Measurements from ENCODE around the gene ADCY3. TPM values are rescaled to one million over a fixed set of nuclear protein-coding genes. Genes with fewer than 3 reads are reported as not detected.

The ADCY3 gene
- total and polyA plus RNA-seq, 3 donors from 2014 or later, result 22.3 to 41.6 (median 27.9) TPM

- 70 to 77% methylated on average over 10 of the region's 10 CpGs for WGBS, 2 donors
- Histone ChIP-seq H3K9me3 (no peaks in the 10 kb centered on the region), H3K27me3 (no peaks in the 10 kb centered on the region), H3K4me1 (peaks cover 12% of the 10 kb centered on the region), H3K27ac (peak overlapping the region in 1 of 2 donors; percentile 92), H3K4me3 (no peak overlapping the region), H3K36me3 (ENCODE audit: low read depth, missing control alignments) (no peaks in the 10 kb centered on the region)
- intact Hi-C loops (cut with DNase I; ENCODE audit: low total_unique reads), result no loop called here
- TF ChIP-seq POLR2A (IDR thresholded peaks at IDR 0.05) (no peak), CTCF (IDR thresholded peaks at IDR 0.05) (no peak)
- DNase-seq, result no peak
Observed at GRCh38 chr2:24925815-24926214, 5.8 kb upstream of the ADCY3 start.

- WGBS, 2 donors, result 71 to 77% methylated on average over 6 of the region's 6 CpGs
- intact Hi-C loops (cut with DNase I; ENCODE audit: low total_unique reads), result no loop called here
- DNase-seq, result no peak
- TF ChIP-seq POLR2A (IDR thresholded peaks at IDR 0.05), result no peak
- TF ChIP-seq CTCF (IDR thresholded peaks at IDR 0.05), result no peak
- Histone ChIP-seq H3K4me3 (no peak overlapping the region), H3K4me1 (peaks cover 12% of the 10 kb centered on the region), H3K36me3 (ENCODE audit: low read depth, missing control alignments) (no peaks in the 10 kb centered on the region), H3K27me3 (no peaks in the 10 kb centered on the region), H3K27ac (no peak overlapping the region), H3K9me3 (no peaks in the 10 kb centered on the region)
Observed at GRCh38 chr2:24924732-24925131, 4.7 kb upstream of the ADCY3 start.

- Histone ChIP-seq H3K4me3 (no peak overlapping the region), H3K4me1 (peaks cover 12% of the 10 kb centered on the region), H3K36me3 (ENCODE audit: low read depth, missing control alignments) (no peaks in the 10 kb centered on the region), H3K27ac (no peak overlapping the region), H3K9me3 (no peaks in the 10 kb centered on the region), H3K27me3 (no peaks in the 10 kb centered on the region)
- intact Hi-C loops (cut with DNase I; ENCODE audit: low total_unique reads), result no loop called here
- WGBS, 2 donors, result 95 to 97% methylated on average over 5 of the region's 5 CpGs
- TF ChIP-seq POLR2A (IDR thresholded peaks at IDR 0.05), result no peak
- no peak for TF ChIP-seq CTCF (IDR thresholded peaks at IDR 0.05)
- no peak for DNase-seq
Observed at GRCh38 chr2:24924266-24924665, 4.2 kb upstream of the ADCY3 start.

- intact Hi-C loops (cut with DNase I; ENCODE audit: low total_unique reads), result no loop called here
- no peaks in the 10 kb centered on the region for H3K36me3 ChIP-seq (ENCODE audit: low read depth, missing control alignments)
- no peak for DNase-seq
- H3K27me3 ChIP-seq, result no peaks in the 10 kb centered on the region
- TF ChIP-seq CTCF (IDR thresholded peaks at IDR 0.05), result no peak
- no peak for TF ChIP-seq POLR2A (IDR thresholded peaks at IDR 0.05)
- WGBS, 2 donors, result 74 to 85% methylated on average over 9 to 10 of the region's 10 CpGs
- peaks cover 12% of the 10 kb centered on the region for H3K4me1 ChIP-seq
- no peak overlapping the region for H3K4me3 ChIP-seq
- H3K9me3 ChIP-seq, result no peaks in the 10 kb centered on the region
- peak overlapping the region in 1 of 2 donors; percentile 44 for H3K27ac ChIP-seq
Observed at GRCh38 chr2:24923106-24923505, 3.1 kb upstream of the ADCY3 start.

- WGBS, 2 donors, result 94 to 100% methylated on average over 1 of the region's 1 CpG
- H3K27me3 ChIP-seq, result no peaks in the 10 kb centered on the region
- intact Hi-C loops (cut with DNase I; ENCODE audit: low total_unique reads), result no loop called here
- TF ChIP-seq POLR2A (IDR thresholded peaks at IDR 0.05) (no peak), CTCF (IDR thresholded peaks at IDR 0.05) (no peak)
- DNase-seq, result no peak
- H3K9me3 ChIP-seq, result no peaks in the 10 kb centered on the region
- H3K4me1 ChIP-seq, result peaks cover 16% of the 10 kb centered on the region
- no peak overlapping the region for H3K4me3 ChIP-seq
- H3K36me3 ChIP-seq (ENCODE audit: low read depth, missing control alignments), result no peaks in the 10 kb centered on the region
- peak overlapping the region in 1 of 2 donors; percentile 44 for H3K27ac ChIP-seq
Observed at GRCh38 chr2:24922556-24922955, 2.5 kb upstream of the ADCY3 start.
